ENCODE measurements around the gene MYO9B.

DNA sequence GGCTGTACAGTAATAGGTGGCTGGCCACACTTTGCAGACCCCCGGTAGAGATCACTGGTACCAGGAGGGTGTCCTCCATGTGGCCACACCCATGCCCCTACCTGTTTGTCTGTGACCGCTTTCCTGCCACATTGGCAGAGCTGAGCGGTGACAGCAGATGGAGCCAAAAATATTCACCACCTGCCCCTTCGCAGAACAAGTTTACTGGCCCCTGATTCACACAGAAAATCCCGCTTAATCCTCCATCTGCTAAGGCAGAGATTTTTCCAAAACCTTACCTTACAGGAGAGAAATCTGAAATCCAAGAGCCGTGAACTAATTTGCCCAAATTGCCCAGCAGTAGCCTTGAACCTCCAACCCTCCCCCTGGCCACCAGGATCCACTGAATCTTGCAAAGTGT is 52.1 kb downstream of the MYO9B start:
- TF ChIP-seq, protein P1, sequence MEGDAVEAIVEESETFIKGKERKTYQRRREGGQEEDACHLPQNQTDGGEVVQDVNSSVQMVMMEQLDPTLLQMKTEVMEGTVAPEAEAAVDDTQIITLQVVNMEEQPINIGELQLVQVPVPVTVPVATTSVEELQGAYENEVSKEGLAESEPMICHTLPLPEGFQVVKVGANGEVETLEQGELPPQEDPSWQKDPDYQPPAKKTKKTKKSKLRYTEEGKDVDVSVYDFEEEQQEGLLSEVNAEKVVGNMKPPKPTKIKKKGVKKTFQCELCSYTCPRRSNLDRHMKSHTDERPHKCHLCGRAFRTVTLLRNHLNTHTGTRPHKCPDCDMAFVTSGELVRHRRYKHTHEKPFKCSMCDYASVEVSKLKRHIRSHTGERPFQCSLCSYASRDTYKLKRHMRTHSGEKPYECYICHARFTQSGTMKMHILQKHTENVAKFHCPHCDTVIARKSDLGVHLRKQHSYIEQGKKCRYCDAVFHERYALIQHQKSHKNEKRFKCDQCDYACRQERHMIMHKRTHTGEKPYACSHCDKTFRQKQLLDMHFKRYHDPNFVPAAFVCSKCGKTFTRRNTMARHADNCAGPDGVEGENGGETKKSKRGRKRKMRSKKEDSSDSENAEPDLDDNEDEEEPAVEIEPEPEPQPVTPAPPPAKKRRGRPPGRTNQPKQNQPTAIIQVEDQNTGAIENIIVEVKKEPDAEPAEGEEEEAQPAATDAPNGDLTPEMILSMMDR (conservative IDR thresholded peaks at IDR 0.05; ENCODE audit: low read length): no peak
- TF ChIP-seq EZH2phosphoT487 (IDR thresholded peaks at IDR 0.05; ENCODE audit: borderline replicate concordance): no peak
